SH-SY5Y (cell line): ENCODE measurements around the gene MVK.

Source experiments
- GATA2 ChIP-seq: IDR thresholded peaks from 2 replicates; pipeline ENCODE4 v1.6.1; 2011; ENCODE audit warnings: mild to moderate bottlenecking, low read depth, low read length
- GATA3 ChIP-seq: IDR thresholded peaks from 2 replicates; pipeline ENCODE4 v1.6.1; 2011; ENCODE audit warnings: low read depth, mild to moderate bottlenecking, low read length, moderate library complexity

GRCh38 chr12:109600481-109600880 is 26.9 kb downstream of the MVK start:
- TF ChIP-seq GATA2, result no peak
- no peak for TF ChIP-seq GATA3
